ENCODE measurements around the gene UTP25.

DNA sequence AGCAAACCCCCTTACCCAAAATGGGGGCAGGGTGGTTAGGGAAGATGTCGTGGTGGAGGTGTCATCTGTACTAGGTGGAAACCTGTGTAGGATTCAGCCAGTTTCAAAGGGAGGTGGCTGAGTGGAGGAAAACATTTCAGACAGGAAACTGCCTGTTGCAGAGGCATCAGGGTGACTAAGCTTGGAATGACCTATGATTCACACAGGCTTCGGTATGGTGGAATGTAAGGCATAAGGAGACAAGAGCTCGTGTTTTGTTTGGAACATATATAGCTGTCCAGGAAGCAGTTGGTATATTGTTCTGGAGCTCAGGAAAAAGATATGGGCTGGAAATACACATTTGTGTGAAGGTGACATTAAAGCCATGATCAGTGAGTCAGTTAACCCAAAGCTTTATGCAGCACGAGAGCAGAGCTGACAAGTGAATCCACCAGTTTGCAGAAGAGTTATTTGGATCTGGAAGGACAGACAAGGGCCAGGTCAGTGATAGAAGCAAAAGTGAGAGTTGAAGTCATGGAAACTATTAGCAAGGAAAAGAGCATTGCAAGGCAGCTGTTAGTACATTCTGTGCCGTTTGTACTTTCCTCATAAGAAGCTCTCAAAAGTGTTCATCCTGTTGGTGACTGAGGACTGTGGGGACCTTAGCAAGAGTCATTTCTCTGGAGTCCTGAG lies 12.2 kb downstream of the UTP25 start:
- TF ChIP-seq CTCF (optimal IDR thresholded peaks at IDR 0.05 in 1 of 3, IDR thresholded peaks at IDR 0.05 in 1 of 3, conservative IDR thresholded peaks at IDR 0.05 in 1 of 3; ENCODE audit: extremely low read depth in 1 of 3, insufficient read depth in 2 of 3, low read length in 3 of 3) (no peak), EZH2 (IDR thresholded peaks at IDR 0.05; ENCODE audit: low read length) (no peak)
